HepG2 (cell line): ENCODE measurements around the gene TMEM225B. TPM values are rescaled to one million over a fixed set of nuclear protein-coding genes. Genes with fewer than 3 reads are reported as not detected.

Experiments
- ATAD3A ChIP-seq: sonication (generic); formaldehyde crosslinking; IDR thresholded peaks from 2 replicates; pipeline ENCODE4 v1.4.0; 2020; ENCODE audit warnings: missing genetic modification reagents
- PCBP1 ChIP-seq: fragments of 200-400 bp; formaldehyde crosslinking; IDR thresholded peaks from 2 replicates; pipeline ENCODE4 v1.6.1; 2017; ENCODE audit warnings: mild to moderate bottlenecking, low read depth, low read length, borderline replicate concordance
- REL ChIP-seq: sonication (generic); formaldehyde crosslinking; conservative IDR thresholded peaks from 2 replicates; pipeline ENCODE4 v1.8.0; 2022; ENCODE audit warnings: mild to moderate bottlenecking, missing genetic modification reagents, moderate library complexity
- SNAPC5 ChIP-seq: sonication (generic); formaldehyde crosslinking; IDR thresholded peaks from 2 replicates; pipeline ENCODE4 v1.8.1; 2023; ENCODE audit warnings: mild to moderate bottlenecking, missing genetic modification reagents, borderline replicate concordance
- ZFX ChIP-seq: sonication (generic); formaldehyde crosslinking; IDR thresholded peaks from 2 replicates; pipeline ENCODE4 v1.4.0; 2020; ENCODE audit warnings: mild to moderate bottlenecking, low read depth, missing genetic modification reagents, moderate library complexity
- ZMYM3 ChIP-seq: sonication (generic); formaldehyde crosslinking; IDR thresholded peaks from 2 replicates; pipeline ENCODE4 v1.5.1; 2020; ENCODE audit warnings: mild to moderate bottlenecking, missing genetic modification reagents
- ZNF138 ChIP-seq: sonication (generic); formaldehyde crosslinking; IDR thresholded peaks from 2 replicates; pipeline ENCODE4 v1.5.0; 2020; ENCODE audit warnings: mild to moderate bottlenecking, low read depth, missing genetic modification reagents
- polyA plus RNA-seq, 8 experiments: library from polyadenylated mRNA; depleted of rRNA in 3 of 8; stranded (reverse) in 7 of 8; unstranded in 1 of 8; fragments of >200 nt; fragmentation: Illumina TruSeq in 4 of 8; extraction: Trizol in 4 of 8; gene quantifications; 2 replicates each; pipeline versions ENCODE4 v1.2.1 to v1.2.3, GENCODE V29; 2011 to 2016; ENCODE audit warnings: low read depth in 4 of 8, missing spikeins in 1 of 8, mixed read lengths in 1 of 8; ENCODE audit not compliant: insufficient read depth in 1 of 8
- total RNA-seq, 5 experiments: library from RNA; depleted of rRNA; stranded (reverse); fragments of >200 nt; fragmentation: Illumina TruSeq; extraction: Trizol; gene quantifications; 2 replicates each; pipeline ENCODE4 v1.2.3, GENCODE V29; 2016; ENCODE audit warnings: low read depth in 1 of 5
- TF ChIP-seq, protein P1 (sequence below): sonication (generic); formaldehyde crosslinking; IDR thresholded peaks from 2 replicates; pipeline ENCODE4 v1.5.0; 2020; ENCODE audit warnings: mild to moderate bottlenecking, missing genetic modification reagents
- TF ChIP-seq, protein P2 (sequence below): sonication (generic); formaldehyde crosslinking; IDR thresholded peaks from 2 replicates; pipeline ENCODE4 v1.5.1; 2020; ENCODE audit warnings: missing genetic modification reagents, mild to moderate bottlenecking, borderline replicate concordance
- TF ChIP-seq, protein P3 (sequence below): sonication (generic); formaldehyde crosslinking; IDR thresholded peaks from 2 replicates; pipeline ENCODE4 v1.9.0; 2022; ENCODE audit warnings: low read depth, missing genetic modification reagents

Gene TMEM225B
- total and polyA plus RNA-seq, 2 of the 13 experiments (the other 11 are each of a cell fraction or from before 2014, with no cell fraction given) = 0.78 to 0.95 TPM

DNA sequence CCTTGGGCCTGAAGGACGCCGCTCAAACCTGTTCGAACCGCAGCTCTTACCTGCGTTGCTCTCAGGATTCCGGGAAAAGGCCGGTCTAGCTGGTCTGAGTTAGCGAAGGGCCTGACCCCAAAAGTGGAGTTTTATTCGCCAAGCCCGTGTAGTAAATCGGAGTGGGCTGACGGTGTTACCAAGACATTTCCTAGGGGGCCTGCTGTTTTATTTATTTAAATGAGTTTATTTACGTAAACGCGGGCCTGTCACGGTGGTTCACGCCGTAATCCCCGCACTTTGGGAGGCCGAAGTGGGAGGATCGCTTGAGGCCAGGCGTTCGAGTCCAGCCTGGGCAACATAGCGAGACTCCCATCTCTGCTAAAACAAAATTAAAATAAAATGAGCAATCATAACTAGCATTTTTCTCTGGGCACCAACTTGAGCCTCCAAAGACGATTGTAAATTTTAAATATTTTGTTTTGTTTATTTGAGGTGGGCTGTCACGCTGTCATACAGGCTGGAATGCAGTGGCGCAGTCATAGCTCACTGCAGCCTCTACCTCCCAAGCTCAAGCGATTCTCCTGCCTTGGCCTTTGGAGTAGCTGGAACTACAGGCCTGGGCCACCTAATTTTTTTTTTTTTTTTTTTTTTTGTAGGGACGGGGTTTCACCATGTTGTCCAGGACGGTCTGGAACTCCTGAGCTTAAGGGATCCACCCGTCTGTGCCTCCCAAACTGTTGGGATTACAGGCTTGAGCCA lies 38.7 kb upstream of the TMEM225B start (continued):
- TF ChIP-seq, protein P1, sequence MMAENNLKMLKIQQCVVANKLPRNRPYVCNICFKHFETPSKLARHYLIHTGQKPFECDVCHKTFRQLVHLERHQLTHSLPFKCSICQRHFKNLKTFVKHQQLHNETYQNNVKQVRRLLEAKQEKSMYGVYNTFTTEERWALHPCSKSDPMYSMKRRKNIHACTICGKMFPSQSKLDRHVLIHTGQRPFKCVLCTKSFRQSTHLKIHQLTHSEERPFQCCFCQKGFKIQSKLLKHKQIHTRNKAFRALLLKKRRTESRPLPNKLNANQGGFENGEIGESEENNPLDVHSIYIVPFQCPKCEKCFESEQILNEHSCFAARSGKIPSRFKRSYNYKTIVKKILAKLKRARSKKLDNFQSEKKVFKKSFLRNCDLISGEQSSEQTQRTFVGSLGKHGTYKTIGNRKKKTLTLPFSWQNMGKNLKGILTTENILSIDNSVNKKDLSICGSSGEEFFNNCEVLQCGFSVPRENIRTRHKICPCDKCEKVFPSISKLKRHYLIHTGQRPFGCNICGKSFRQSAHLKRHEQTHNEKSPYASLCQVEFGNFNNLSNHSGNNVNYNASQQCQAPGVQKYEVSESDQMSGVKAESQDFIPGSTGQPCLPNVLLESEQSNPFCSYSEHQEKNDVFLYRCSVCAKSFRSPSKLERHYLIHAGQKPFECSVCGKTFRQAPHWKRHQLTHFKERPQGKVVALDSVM = peak; percentile 93
- TF ChIP-seq ATAD3A (no peak), ZNF138 (CRISPR knock-in tag) (no peak), ZFX (CRISPR knock-in tag) (0 out of 2 replicates have a peak, but pooled peaks have one; percentile 0), SNAPC5 (CRISPR knock-in tag) (no peak), ZMYM3 (CRISPR knock-in tag) (peak; percentile 32; the same call in 1 of the 2 replicates), PCBP1 (no peak), REL (CRISPR knock-in tag) (no peak)
- TF ChIP-seq, protein P2, sequence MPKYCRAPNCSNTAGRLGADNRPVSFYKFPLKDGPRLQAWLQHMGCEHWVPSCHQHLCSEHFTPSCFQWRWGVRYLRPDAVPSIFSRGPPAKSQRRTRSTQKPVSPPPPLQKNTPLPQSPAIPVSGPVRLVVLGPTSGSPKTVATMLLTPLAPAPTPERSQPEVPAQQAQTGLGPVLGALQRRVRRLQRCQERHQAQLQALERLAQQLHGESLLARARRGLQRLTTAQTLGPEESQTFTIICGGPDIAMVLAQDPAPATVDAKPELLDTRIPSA (CRISPR knock-in tag) = no peak
- TF ChIP-seq, protein P3, sequence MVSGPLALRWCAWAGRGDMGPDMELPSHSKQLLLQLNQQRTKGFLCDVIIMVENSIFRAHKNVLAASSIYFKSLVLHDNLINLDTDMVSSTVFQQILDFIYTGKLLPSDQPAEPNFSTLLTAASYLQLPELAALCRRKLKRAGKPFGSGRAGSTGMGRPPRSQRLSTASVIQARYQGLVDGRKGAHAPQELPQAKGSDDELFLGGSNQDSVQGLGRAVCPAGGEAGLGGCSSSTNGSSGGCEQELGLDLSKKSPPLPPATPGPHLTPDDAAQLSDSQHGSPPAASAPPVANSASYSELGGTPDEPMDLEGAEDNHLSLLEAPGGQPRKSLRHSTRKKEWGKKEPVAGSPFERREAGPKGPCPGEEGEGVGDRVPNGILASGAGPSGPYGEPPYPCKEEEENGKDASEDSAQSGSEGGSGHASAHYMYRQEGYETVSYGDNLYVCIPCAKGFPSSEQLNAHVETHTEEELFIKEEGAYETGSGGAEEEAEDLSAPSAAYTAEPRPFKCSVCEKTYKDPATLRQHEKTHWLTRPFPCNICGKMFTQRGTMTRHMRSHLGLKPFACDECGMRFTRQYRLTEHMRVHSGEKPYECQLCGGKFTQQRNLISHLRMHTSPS = 0 out of 2 replicates have a peak, but pooled peaks have one; percentile 16
